Thoracic aorta (tissue), 2 donors: ENCODE results near the gene TNNI3. TPM values are rescaled to one million over a fixed set of nuclear protein-coding genes. Genes with fewer than 3 reads are reported as not detected.

Experiments
- ATAC-seq: fragments of 150-250 bp; one replicate; pipeline ENCODE4 v1.8.0; 2017; ENCODE audit warnings: low read depth; ENCODE audit not compliant: insufficient number of reproducible peaks, low FRiP score
- DNase-seq: peaks from one replicate; pipeline ENCODE4 v3.0.0-alpha.2; 2020; ENCODE audit warnings: low spot score
- H3K27ac ChIP-seq, 2 donors: fragments of 200-600 bp; sonication (generic); 1 replicate in 1 of 2; 2 replicates in 1 of 2; pipeline ENCODE4 v1.5.1; 2016; ENCODE audit warnings: mild to moderate bottlenecking in 2 of 2, moderate library complexity in 2 of 2
- H3K27me3 ChIP-seq: fragments of 200-600 bp; sonication (generic); replicated peaks from 2 replicates; pipeline ENCODE4 v1.6.0; 2016; ENCODE audit warnings: mild to moderate bottlenecking; ENCODE audit not compliant: insufficient read depth
- H3K36me3 ChIP-seq: fragments of 200-600 bp; sonication (generic); one replicate; pipeline ENCODE4 v1.5.1; 2016
- H3K4me1 ChIP-seq, 2 donors: fragments of 200-600 bp; sonication (generic); 1 replicate in 1 of 2; 2 replicates in 1 of 2; pipeline versions ENCODE4 v1.5.1 to v1.6.0; 2016; ENCODE audit warnings: low read depth in 2 of 2, mild to moderate bottlenecking in 1 of 2; ENCODE audit not compliant: control insufficient read depth in 1 of 2
- H3K4me3 ChIP-seq: fragments of 200-600 bp; sonication (generic); 2 replicates; pipeline ENCODE4 v1.5.1; 2016; ENCODE audit warnings: mild to moderate bottlenecking
- H3K9me3 ChIP-seq: fragments of 200-600 bp; sonication (generic); 2 replicates; pipeline ENCODE4 v1.5.1; 2016
- total RNA-seq, 2 donors: library from RNA; depleted of rRNA; stranded (reverse); fragments of >200 nt; gene quantifications; one replicate each; pipeline versions ENCODE4 v1.1.0 to v1.2.3, GENCODE V29; 2016
- TF ChIP-seq, protein P1 (sequence below): fragments of 200-600 bp; sonication (generic); IDR thresholded peaks from one replicate; pipeline ENCODE4 v1.5.1; 2019; ENCODE audit warnings: antibody characterized with exemption

Gene TNNI3
- total RNA-seq, 2 donors from 2014 or later = not detected

DNA sequence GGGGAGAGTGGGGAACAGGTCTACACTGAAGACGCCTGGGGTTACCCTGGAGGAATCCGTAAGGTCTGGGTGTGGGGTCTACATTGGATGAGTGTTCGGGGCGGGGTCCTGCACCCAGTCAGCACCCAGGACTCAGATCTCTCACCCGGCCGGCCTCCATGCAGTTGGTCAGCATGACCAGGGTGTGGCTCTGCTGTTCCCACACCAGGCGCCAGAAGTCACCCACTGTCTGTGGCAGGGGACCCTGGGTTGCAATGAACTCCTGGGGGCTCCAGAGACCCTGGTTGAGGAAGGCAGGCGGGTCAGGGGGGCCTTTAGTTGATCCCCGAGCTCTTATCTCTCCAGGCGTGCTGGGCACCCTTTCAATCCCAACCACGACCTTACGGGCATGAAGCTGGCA is 28.5 kb upstream of the TNNI3 start:
- no peak for ATAC-seq
- no peak for DNase-seq
- no peaks in the 10 kb centered on the region for H3K36me3 ChIP-seq
- H3K27me3 ChIP-seq = no peaks in the 10 kb centered on the region
- no peaks in the 10 kb centered on the region for H3K4me1 ChIP-seq
- H3K27ac ChIP-seq = no peak overlapping the region
- TF ChIP-seq, protein P1, sequence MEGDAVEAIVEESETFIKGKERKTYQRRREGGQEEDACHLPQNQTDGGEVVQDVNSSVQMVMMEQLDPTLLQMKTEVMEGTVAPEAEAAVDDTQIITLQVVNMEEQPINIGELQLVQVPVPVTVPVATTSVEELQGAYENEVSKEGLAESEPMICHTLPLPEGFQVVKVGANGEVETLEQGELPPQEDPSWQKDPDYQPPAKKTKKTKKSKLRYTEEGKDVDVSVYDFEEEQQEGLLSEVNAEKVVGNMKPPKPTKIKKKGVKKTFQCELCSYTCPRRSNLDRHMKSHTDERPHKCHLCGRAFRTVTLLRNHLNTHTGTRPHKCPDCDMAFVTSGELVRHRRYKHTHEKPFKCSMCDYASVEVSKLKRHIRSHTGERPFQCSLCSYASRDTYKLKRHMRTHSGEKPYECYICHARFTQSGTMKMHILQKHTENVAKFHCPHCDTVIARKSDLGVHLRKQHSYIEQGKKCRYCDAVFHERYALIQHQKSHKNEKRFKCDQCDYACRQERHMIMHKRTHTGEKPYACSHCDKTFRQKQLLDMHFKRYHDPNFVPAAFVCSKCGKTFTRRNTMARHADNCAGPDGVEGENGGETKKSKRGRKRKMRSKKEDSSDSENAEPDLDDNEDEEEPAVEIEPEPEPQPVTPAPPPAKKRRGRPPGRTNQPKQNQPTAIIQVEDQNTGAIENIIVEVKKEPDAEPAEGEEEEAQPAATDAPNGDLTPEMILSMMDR = no peak
- no peak overlapping the region for H3K4me3 ChIP-seq
- H3K9me3 ChIP-seq = no peaks in the 10 kb centered on the region

DNA sequence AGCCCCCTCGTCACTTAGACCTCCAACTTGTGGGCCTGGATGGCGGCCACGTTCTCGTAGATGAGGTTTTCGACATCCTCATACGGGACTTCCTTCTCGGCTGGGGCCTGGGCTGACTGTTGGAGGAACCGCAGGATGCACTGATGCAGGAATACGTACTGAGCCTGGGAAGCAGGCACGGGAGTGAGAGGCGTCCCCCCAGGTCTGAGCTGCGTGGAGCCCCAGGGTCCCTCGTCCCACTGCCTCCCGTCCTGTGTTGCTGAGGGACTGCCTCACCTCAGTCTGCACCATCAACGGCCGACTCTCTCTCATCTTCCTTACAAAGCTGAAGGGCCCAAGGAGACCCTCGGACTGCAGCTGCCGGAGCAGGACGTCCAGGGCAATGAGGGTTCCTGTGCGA is 24.2 kb upstream of the TNNI3 start:
- Histone ChIP-seq H3K4me1 (peaks cover 10 to 13% of the 10 kb centered on the region in 2 donors), H3K27me3 (no peaks in the 10 kb centered on the region), H3K27ac (no peak overlapping the region), H3K36me3 (no peaks in the 10 kb centered on the region), H3K4me3 (no peak overlapping the region), H3K9me3 (no peaks in the 10 kb centered on the region)
- TF ChIP-seq, protein P1 = no peak
- DNase-seq (no peak), ATAC-seq (no peak)

DNA sequence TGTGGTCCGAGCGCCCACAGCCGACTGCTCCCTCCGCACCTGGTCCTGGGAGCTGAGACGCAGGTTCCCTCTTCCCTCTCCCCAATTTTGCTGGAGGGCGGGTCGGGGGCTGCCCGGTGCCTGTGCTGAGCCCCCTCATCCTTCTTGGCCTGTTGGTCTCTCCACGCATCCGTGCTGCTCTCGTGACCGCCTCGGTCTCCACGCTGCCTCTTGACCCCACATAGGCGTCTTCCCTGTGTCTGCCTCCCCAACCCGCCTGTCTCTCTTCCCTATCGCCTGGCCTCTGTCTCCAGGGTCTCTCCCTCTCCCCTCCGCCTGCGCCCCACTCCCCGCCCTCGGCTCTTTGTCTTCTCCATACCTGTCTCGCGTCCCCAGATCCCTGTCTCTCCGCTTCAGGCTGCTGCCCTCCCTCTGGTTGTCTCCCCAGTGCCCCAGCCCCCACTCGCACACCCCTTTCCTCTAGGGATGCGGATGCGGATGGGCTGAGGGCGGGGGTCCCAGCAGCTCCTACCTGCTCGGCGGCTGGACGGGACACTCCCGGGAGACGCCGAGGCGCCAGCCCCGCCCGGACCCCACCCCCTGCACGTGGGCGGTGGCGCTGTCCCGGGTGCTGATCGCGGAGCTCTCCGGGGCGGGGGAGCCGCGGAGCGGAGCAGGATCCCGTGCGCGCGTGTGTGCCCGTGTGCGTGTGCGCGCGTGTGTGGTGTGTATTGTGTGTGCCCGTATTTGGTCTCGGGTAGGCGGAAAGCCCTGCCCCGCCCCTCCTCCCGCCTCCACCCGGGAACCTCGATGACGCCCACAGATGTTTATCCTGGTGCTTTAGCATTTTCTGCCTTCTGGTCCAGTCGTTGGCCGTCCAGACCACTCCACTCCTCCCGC is 22.3 kb upstream of the TNNI3 start, which contains the start of gene SYT5:
SYT5 (minus strand) TSS at position 684 of the 879 bp plus-strand sequence. CDS start 1,248 bp downstream, outside the sequence.
- Histone ChIP-seq H3K27ac (no peak within 1 kb of the TSS), H3K36me3 (no peaks in the 10 kb centered on the region), H3K4me1 (peaks cover 10 to 13% of the 10 kb centered on the region in 2 donors), H3K9me3 (no peaks in the 10 kb centered on the region), H3K4me3 (peak within 1 kb of the TSS; percentile 65), H3K27me3 (peaks cover 13% of the 10 kb centered on the region)
- ATAC-seq (no peak), DNase-seq (no peak)
- TF ChIP-seq, protein P1 = no peak

DNA sequence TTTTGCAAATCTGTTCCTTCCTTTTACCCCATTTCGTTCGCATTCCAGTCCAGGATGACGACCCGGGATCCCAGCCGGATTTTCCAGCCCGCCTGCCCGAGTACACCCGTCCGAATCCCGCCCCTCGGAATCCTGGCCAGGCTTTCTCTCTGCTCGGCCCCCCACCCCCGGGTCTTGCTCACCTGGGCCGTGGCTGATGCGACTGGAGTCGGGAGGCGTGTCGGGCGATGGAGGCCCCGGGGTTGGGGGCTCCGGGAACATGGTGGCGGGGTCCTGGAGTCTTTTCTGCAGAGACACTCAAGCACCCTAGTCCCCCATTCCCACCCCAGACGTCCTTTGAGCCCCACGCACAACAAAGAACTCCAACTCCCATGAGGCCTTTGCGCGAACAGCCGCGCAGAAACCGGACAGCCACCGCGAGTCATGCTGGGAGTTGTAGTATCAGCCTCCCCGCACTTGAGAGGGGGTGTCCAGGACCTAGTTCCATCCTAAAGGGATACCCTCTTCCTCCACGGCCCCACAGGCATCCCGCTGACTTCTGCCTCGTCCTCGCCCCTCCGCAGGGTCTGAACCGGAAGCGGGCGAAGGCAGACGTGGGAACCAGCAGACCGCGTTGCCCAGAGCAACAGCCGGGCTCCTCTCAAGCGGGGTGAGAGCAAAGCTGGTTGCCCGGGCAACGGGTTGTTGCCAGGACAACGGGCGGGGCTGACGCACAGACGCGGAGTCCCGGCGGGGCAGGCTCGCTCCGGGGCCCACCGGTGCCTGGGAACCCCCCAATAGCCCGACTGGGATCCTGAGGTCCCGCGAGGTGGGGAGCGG is 21.5 kb upstream of the TNNI3 start:
- Histone ChIP-seq H3K36me3 (no peaks in the 10 kb centered on the region), H3K27me3 (peaks cover 21% of the 10 kb centered on the region), H3K4me1 (peaks cover 10 to 14% of the 10 kb centered on the region in 2 donors), H3K9me3 (no peaks in the 10 kb centered on the region), H3K27ac (no peak overlapping the region), H3K4me3 (peak overlapping the region; percentile 65)
- TF ChIP-seq, protein P1 = no peak
- DNase-seq (no peak), ATAC-seq (no peak)

DNA sequence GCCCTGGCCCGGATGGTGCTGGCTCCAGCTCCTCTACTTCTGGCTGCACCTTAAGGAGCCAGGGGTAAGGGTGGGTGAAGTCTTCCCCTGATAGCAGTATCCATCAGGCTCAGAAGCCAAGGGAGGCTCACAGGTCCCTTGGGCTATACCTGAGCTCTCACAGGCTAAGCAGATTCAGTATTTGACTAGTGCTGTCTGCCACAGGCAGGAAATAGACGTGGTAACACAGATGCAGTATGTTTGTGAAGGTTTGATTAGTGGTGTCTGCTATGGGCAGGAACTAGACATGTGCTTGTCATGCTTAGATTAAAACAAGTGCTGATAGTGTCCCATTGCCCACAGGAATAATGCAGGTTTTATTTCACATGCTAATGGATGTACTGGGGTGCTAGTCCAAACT is 18.5 kb upstream of the TNNI3 start:
- no peaks in the 10 kb centered on the region for H3K9me3 ChIP-seq
- no peak overlapping the region for H3K27ac ChIP-seq
- H3K4me3 ChIP-seq = no peak overlapping the region
- no peak for ATAC-seq
- peaks cover 10 to 22% of the 10 kb centered on the region in 2 donors for H3K4me1 ChIP-seq
- H3K27me3 ChIP-seq = peaks cover 29% of the 10 kb centered on the region
- no peaks in the 10 kb centered on the region for H3K36me3 ChIP-seq
- TF ChIP-seq, protein P1 = no peak
- no peak for DNase-seq
